Measurements from ENCODE around the gene CDT1.

DNA sequence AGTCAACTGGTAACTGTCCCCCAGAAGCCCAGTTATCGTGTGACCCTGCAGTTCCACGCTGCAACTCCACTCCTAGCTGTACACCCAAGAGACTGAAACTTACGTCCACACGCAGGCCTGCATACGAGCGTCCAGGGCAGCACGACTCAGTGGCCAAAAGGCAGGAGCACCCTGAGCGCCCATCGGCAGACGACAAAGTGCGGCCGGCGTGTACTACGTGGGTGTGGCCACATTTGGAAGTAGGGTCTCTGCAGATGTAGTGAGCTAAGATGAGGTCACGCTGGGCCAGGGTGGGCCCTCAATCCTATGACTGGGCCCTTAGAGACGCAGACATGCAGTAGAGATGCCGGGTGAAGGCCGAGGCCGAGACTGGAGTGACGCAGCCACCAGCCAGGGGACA, 39.7 kb downstream of the CDT1 start:
- TF ChIP-seq POLR2A (IDR thresholded peaks at IDR 0.05; ENCODE audit: low read depth, low read length): no peak
- no peak for TF ChIP-seq TAF1 (IDR thresholded peaks at IDR 0.05; ENCODE audit: low read depth, low read length)
- no peak for TF ChIP-seq POLR2AphosphoS5 (IDR thresholded peaks at IDR 0.05; ENCODE audit: low read depth, low read length)
- no peak for TF ChIP-seq SPI1 (IDR thresholded peaks at IDR 0.05; ENCODE audit: low read depth, low read length)
- no peak for TF ChIP-seq POU2F2 (IDR thresholded peaks at IDR 0.05; ENCODE audit: low read depth, low read length)
- TF ChIP-seq PAX5 (IDR thresholded peaks at IDR 0.05; ENCODE audit: insufficient read depth, low read length, severe bottlenecking): no peak

Data from GM12891 (cell line).